Measurements from ENCODE around the gene RFX4.

Gene RFX4

GRCh38 chr12:106582641-106583230 is at the start of gene RFX4:
RFX4 (plus strand) TSS chr12:106583004; CDS start chr12:106583321, 317 bp downstream.
- DNase-seq: no peak

GRCh38 chr12:106541201-106541600 is 41.6 kb upstream of the RFX4 start:
- DNase-seq: no peak

DNA sequence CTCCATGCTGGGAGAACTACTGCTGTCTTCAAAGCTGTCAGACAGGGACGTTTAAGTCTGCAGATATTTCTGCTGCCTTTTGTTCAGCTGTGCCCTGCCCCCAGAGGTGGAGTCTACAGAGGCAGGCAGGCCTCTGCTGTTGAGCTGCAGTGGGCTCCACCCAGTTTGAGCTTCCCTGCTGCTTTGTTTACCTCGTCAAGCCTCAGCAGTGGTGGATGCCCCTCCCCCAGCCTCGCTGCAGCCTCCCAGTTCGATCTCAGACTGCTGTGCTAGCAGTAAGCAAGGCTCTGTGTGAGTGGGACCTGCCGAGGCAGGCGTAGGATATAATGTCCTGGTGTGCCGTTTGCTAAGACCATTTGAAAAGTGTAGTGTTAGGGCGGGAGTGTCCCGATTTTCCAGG is 31.4 kb upstream of the RFX4 start:
- DNase-seq: no peak

DNA sequence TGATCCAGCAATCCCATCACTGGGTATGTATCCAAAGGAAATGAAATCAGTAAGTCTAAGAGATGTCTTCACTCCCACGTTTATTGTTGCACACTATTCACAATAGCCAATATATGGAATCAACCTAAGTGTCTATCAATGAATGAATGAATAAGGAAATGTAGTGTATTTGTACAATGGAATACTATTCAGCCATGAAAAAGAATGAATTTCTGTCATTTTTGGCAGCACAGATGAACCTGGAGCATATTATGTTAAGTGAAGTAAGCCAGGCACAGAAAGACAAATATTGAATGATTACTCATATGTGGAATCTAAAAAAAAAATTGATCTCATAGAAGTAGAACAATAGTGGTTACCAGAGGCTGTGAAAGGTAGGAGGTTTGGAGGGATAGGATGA is 30.6 kb upstream of the RFX4 start:
- no peak for DNase-seq

DNA sequence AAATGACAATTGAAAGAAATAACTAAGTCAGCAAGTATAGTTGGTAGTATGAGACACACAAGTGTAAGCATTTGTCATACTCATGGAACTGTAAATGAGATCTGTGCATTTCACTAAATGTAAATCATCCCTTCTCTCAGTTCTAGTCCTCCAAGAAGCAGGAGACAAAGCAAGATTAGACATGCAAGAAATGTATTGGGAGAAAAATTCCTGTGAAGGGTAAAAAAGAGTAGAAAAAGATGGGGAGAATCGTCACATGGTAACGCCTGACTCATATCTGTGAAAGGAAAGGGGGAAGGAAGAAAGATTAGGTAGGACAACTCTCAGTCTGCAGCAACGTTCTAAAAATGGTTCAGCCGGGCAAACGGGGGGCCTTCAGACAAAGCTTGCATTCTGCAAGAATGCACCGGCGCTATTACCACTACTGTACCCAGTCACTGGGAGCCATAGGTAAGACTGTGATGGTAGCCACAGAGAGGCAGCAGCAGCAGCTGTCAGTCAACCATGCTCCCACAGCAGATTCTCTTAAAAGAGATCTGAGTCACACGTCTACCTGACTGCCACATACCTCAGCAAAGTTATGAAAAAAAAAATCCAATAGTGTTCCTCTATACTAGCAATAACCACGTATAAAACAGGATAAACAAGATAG is 18.0 kb upstream of the RFX4 start:
- DNase-seq: no peak

DNA sequence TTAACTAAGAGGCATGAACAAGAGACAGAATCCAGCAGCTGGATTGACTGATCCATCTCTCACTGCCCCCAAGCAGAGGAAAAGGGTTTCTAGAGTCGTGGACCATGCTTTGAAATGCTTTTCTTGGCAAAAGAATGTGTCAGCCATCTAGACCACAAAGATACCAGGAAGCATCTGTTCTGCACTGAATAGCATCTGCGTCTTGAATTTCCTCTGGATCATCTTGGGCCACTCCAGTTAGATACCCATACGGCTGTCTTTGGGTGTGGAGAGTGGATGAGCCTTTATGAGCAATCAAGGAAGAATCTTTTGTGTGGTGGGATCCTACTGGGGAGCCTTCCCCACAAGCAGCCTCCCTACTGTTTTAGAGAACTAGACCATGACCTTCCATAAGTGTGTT is 16.0 kb upstream of the RFX4 start:
- DNase-seq: no peak

DNA sequence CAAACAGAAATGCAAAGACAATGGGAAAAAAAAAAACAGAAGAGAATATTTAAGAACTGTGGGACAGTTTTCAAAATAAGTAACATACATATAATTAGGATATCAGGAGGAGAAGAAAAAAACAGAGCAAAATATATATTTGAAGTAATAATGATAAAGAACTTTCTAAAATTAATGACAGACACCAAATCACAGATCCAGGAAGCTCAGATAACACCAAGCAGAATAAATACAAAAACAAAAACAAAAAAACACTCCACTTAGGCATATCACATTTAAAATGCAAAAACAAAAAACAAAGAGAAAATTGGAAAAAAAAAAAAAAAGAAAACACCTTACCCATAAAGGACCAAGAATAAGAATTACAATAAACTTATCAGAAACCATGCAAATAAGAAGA is 9.6 kb upstream of the RFX4 start:
- no peak for DNase-seq

DNA sequence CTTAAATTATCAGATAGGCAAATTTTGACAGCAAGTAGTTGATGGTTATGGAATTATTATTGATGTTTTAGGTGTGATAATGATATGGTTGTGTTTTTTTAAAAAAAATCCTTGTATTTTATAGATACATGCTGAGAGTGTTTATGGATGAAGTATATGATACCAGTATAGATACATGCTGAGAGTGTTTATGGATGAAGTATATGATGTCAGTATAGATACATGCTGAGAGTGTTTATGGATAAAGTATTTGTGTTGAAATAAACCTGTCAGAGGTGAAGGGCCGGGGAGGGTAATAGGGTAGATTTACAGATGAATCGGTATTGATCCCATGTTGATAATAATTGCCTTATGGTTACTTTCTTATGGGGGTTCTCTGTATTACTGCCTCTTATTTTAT is 6.0 kb upstream of the RFX4 start:
- DNase-seq: no peak

DNA sequence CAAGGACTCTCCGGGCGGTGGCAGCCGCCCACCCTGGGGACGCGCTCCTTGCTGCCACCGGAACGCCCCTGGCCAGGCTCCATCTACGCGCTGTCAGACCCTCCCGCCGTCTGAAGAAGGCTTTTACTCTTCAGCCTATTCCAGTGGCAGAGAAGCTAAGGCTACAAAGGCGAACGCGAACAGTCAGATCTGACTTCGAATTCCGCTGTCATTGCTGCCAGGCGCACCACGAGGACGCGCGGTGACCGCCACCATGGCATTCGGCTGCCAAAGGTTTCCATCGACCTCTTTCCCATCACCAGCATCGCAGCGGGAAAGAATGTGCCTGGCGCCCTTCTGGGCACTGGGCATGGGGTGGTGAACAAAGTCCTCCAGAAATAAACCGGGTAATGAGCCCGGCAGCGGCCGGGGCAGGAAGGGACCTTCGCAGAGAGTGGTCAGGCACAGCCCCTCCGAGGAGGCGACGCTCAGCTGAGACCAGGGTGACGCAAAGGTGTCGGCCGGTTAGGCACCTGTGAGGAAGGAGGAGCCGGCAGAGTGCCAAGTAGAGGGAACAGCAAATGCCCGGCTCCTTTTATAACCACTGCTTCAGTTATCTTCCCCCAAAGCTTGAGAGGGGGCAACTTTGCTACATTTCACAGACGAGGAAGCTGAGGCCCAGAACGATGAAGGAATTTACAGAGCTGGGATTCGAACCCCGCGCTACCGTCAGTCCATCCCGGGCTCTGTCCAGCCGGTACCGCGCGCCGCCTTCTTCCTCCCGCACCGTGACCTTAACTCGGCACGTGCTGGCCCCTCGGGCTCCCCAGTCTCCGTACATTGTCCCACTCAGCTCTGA is 1.9 kb upstream of the RFX4 start:
- no peak for DNase-seq

GRCh38 chr12:106581543-106582248 is 1.1 kb upstream of the RFX4 start:
- DNase-seq: no peak

DNA sequence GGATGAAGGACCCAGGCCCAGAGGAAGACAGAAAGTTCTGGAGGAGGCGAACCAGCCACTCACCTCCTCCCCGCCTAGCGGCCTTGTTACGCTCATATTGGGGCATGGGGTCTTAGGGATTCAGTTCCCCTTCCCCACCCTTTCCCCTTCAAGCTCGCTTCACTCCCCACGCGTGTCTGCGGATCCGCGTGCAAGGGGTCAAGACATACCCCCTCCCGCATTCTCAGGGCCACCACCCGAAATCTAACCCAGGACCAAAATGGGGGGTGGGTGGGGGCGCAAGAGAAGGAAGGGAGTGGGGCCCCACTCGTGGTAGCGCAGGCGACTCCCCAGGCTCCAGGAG is 584 bp upstream of the RFX4 start:
- no peak for DNase-seq

DNA sequence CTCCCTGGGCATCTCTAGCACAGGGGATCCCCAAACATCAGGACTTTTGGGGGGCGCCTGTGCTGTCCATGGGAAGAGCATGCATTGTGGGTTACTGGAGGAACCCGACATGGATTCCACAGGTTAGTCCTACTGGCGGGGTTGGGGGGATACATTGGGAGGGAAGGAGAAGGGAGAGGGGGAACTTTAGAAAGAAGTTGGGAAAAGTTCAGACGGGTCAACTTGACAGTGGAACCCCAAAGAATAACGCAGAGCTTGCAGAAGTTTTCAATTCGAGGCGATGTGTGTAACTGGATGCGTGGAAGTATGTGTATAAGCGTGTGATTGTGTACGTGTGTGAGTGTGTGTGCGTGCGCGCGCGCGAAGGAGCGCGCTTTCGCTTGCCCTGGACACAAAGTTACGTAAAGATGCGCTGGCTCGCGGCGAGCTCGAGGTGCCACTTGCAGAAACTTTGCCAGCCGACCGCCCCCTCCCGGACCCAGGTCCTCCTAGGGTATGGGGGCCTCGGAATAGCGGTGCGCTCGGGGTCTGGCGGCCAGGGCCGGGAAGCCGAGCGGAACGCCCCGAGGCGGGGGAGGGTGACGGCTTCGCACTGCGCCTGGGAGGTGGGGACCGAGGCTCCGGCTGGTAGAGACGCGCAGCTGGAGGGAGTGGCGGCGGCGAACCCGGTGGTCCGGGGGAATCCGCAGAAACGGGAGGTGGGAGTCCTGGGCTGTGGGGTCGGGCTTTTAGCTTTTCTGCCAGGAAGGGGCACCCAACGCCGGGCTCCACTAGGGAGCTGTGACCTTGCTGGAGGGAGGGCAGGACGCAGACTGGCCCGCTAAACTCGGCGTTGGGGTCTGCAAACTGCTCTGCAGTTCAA is 669 bp downstream of the RFX4 start:
- DNase-seq: no peak

DNA sequence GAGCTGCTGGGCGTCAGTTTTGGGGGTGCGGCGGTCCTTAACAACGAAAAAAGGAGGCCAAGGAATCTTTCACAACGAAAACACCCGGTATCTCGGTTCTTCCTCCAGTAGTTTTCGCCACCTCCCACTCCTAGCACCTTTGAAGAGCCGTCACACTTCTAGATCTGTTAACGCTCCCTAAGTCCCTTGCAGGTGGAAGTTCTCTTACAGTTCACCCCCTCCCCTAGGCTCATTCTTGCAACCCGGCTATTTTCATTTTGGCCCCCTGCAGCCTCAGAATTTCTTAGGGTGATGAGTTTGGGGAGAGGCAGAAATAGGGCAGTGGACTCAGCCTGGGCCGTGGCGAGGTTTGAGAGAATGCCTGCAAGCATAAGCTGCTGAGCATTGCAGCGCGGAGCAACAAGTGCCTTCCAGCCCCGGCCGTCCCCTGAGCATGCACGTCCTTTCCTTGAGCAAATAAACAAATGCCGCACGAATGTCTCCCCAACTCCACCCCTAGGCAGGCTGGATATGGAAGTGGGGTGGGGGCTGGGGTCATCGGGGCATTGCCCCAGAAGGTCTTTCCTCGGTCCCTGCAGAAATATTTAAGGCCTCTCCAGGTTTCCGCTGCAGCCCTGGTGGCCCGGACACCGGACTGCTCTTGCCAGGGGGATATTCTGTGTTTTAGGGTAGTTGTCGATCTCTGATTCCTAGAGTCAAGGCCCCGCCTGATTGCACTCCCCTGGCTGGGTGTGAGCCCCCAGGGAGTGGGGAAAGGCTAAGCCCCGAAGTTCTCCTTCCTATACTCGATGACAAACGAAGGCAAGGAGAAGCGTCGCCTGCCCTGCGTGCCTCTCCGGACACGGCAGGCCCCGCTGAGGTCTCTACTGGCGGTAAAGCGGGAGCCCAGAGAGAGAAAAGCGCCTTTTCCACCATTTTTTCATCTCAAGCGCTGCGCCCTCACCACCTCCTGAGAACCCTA is 1.6 kb downstream of the RFX4 start:
- no peak for DNase-seq

- DNase-seq: no peak
Measured at GRCh38 chr12:106585105-106585520, 2.3 kb downstream of the RFX4 start.

DNA sequence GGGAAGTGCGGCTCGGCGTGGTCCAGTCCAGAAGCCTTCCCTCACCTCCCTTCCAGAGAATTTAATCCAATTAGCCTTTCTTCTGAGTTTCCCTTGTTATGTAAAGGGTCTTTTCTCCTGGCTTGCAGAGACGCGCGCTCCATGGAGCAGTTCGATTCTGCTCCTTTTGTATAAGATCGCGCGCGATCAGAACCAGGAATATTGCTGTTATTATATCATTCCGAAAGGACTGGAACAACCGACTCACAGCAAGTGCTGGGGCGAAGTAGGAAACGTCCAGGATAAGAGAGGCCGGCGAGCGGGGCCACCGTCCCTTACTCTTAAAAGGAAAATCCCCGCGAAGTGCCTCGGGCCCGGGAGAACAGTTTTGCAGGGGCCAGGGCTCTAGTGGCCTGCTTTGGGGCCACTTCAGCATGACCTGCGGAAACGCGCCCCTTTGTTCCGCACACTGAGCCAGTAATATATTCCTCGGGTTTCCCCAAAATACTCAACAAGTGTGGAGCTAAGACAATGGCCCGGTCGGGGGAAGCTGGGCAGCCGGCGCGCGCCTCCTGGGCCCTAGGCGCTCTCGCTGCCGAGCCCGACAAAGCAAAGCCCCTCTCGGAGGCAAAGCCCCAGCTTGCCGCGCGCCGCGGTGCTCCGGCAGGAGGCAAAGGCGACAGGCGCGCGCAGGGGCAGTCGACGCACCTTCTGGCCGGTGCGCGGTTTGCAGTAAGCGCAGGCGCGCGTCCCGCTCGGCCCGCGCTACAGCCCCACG is 2.9 kb downstream of the RFX4 start:
- DNase-seq: no peak

- DNase-seq: no peak
Measured at GRCh38 chr12:106586278-106586802, 3.5 kb downstream of the RFX4 start.

- DNase-seq: no peak
Measured at GRCh38 chr12:106586803-106587684, 4.2 kb downstream of the RFX4 start.

GRCh38 chr12:106588771-106589170 is 6.0 kb downstream of the RFX4 start:
- DNase-seq: no peak

DNA sequence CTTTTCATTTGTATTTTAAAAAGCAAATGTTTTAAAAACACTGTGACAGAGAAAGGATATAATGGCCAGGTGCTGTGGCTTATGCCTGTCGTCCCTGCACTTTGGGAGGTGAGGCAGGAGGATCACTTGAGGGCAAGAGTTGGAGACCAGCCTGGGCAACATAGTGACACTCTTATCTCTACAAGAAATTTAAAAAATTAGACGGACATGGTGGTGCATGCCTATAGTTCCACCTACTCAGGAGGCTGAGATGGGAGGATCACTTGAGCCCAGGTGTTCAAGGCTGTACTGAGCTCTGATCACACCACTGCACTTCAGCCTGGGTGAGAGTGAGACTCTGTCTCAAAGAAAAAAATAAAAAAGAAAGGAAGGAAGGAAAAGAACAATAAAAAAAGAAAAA is 7.8 kb downstream of the RFX4 start:
- DNase-seq: no peak

Measured in GOT3 (cell line).